ENCODE results near the gene RGS16. TPM values are rescaled to one million over a fixed set of nuclear protein-coding genes. Genes with fewer than 3 reads are reported as not detected.

Gene RGS16
- total and polyA plus RNA-seq, 9 of the 15 experiments (the other 6 are each of a cell fraction or from before 2014, with no cell fraction given): 0.07 to 0.55 (median 0.36) TPM

DNA sequence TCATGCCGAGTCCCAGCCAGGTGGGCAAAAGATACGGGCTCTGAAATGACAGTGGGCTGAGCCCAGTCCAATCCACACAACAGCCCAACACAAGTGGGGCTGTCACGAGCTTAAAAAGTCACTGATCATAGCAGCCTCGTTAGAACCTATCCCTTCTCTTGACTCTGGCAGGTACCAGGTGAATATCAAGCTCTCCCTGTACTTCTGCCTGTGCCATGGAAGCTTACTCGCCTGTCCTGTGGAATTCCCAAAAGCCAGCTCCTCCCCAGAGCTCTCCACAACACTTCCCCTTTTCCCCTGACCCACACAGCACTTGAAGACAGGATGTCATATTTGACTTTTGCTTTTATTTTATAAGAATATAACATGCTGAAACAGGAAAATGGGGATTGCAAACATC, 5.9 kb downstream of the RGS16 start:
- WGBS (ENCODE audit: insufficient coverage, low coverage, missing lambda C conversion rate): 6% methylated on average over 5 of the region's 5 CpGs
- POLR2A ChIA-PET: interaction anchor here (1.1 to 1.6 kb wide), 3 partner anchors 9 to 186 kb away, joined by 3 to 4 read pairs (median 4); partner anchors contain the start of gene RNASEL
- TF ChIP-seq HNRNPK (IDR thresholded peaks at IDR 0.05; ENCODE audit: low read depth, low read length, poor library complexity, severe bottlenecking): no peak
- peak; percentile 86 for TF ChIP-seq SPI1 (IDR thresholded peaks at IDR 0.05; ENCODE audit: borderline replicate concordance, low read depth, low read length)
- Histone ChIP-seq H3K79me2 (ENCODE audit: control insufficient read depth, insufficient read depth, low read length) (no peaks in the 10 kb centered on the region), H3K9ac (ENCODE audit: insufficient read depth in 1 of 2, low read depth in 2 of 2, low read length in 2 of 2) (no peak overlapping the region), H3K4me1 (replicated peaks in 1 of 2; ENCODE audit: control insufficient read depth in 2 of 2, insufficient read depth in 2 of 2, low read length in 2 of 2) (peaks cover 0 to 3% of the 10 kb centered on the region in 2 experiments; a peak in 2 of 5 replicates), H3K27me3 (ENCODE audit: control insufficient read depth in 2 of 2, insufficient read depth in 2 of 2, low read length in 2 of 2) (peaks cover 0 to 8% of the 10 kb centered on the region in 2 experiments; a peak in 2 of 5 replicates), H2AFZ (ENCODE audit: low read depth, low read length) (no peak overlapping the region), H3K9me3 (replicated peaks; ENCODE audit: control insufficient read depth, insufficient read depth, low read depth, low read length) (no peaks in the 10 kb centered on the region), H4K20me1 (replicated peaks; ENCODE audit: control insufficient read depth, insufficient read depth, low read length) (no peaks in the 10 kb centered on the region), H3K4me3 (no peak overlapping the region), H3K9me1 (ENCODE audit: control insufficient read depth, insufficient read depth, low read length) (no peaks in the 10 kb centered on the region), H3K27ac (ENCODE audit: extremely low read depth, low read depth, low read length) (no peak overlapping the region), H3K4me2 (ENCODE audit: insufficient read depth, low read length) (no peak overlapping the region), H3K36me3 (ENCODE audit: control insufficient read depth, insufficient read depth, low read length) (no peaks in the 10 kb centered on the region)
- intact Hi-C loops (cut with micrococcal nuclease): no loop called here
- BruUV-seq (replicated peaks): no TSS peak
- in situ Hi-C loops (cut with MboI): loop anchor here (5.0 to 10.0 kb wide), 2 partner anchors 189 to 513 kb away; partner anchors contain the start of gene NPL
- CTCF ChIA-PET (ENCODE audit: low intra/inter-chr PET ratio): interaction anchor here (1.1 to 4.5 kb wide), 2 partner anchors 185 to 188 kb away, joined by 3 to 53 read pairs; no protein-coding TSS in a partner anchor
- DNase-seq (ENCODE audit: extremely low read depth in 1 of 4, low spot score in 3 of 4) (no peak), ATAC-seq (no peak), FAIRE-seq (no peak)

GRCh38 chr1:182596934-182597333, 7.3 kb downstream of the RGS16 start:
- no peak for TF ChIP-seq ZNF232 (CRISPR knock-in tag; IDR thresholded peaks at IDR 0.05)
- TF ChIP-seq ZHX1 (conservative IDR thresholded peaks at IDR 0.05; ENCODE audit: low read length): no peak
- TF ChIP-seq PML (IDR thresholded peaks at IDR 0.05; ENCODE audit: low read length): no peak
- TF ChIP-seq ATF7 (IDR thresholded peaks at IDR 0.05): no peak
- no peak for TF ChIP-seq MCM5 (IDR thresholded peaks at IDR 0.05; ENCODE audit: low read depth)
- H3K4me1 ChIP-seq (replicated peaks in 1 of 2; ENCODE audit: control insufficient read depth in 2 of 2, insufficient read depth in 2 of 2, low read length in 2 of 2): 0 out of 5 replicates have a peak, but pooled peaks cover 0 to 3% of the 10 kb centered on the region in 2 experiments
- no peak overlapping the region for H3K9ac ChIP-seq (ENCODE audit: insufficient read depth in 1 of 2, low read depth in 2 of 2, low read length in 2 of 2)
- no peak for ATAC-seq
- H4K20me1 ChIP-seq (replicated peaks; ENCODE audit: control insufficient read depth, insufficient read depth, low read length): no peaks in the 10 kb centered on the region
- BruUV-seq (replicated peaks): no TSS peak
- H2AFZ ChIP-seq (ENCODE audit: low read depth, low read length): no peak overlapping the region
- H3K79me2 ChIP-seq (ENCODE audit: control insufficient read depth, insufficient read depth, low read length): no peaks in the 10 kb centered on the region
- no peaks in the 10 kb centered on the region for H3K9me1 ChIP-seq (ENCODE audit: control insufficient read depth, insufficient read depth, low read length)
- no peaks in the 10 kb centered on the region for H3K36me3 ChIP-seq (ENCODE audit: control insufficient read depth, insufficient read depth, low read length)
- intact Hi-C loops (cut with micrococcal nuclease): no loop called here
- in situ Hi-C loops (cut with MboI): loop anchor here (5.0 to 10.0 kb wide), 2 partner anchors 190 to 512 kb away; partner anchors contain the start of gene NPL
- ChIA-PET POLR2A (interaction anchor here (0.6 to 1.1 kb wide), 3 partner anchors 32 to 185 kb away, joined by 3 read pairs; no protein-coding TSS in a partner anchor), CTCF (ENCODE audit: low intra/inter-chr PET ratio) (interaction anchor here (0.8 to 2.5 kb wide), 2 partner anchors 188 to 190 kb away, joined by 3 to 13 read pairs; no protein-coding TSS in a partner anchor)
- WGBS (ENCODE audit: insufficient coverage, low coverage, missing lambda C conversion rate): under 1% methylated on average over 6 of the region's 6 CpGs
- H3K4me3 ChIP-seq: no peak overlapping the region
- DNase-seq (ENCODE audit: extremely low read depth in 1 of 4, low spot score in 3 of 4): no peak
- no peak overlapping the region for H3K4me2 ChIP-seq (ENCODE audit: insufficient read depth, low read length)
- H3K27me3 ChIP-seq (ENCODE audit: control insufficient read depth in 2 of 2, insufficient read depth in 2 of 2, low read length in 2 of 2): peaks cover 0 to 7% of the 10 kb centered on the region in 2 experiments; a peak in 1 of 5 replicates
- no peaks in the 10 kb centered on the region for H3K9me3 ChIP-seq (replicated peaks; ENCODE audit: control insufficient read depth, insufficient read depth, low read depth, low read length)
- FAIRE-seq: no peak
- H3K27ac ChIP-seq (ENCODE audit: extremely low read depth, low read depth, low read length): no peak overlapping the region

Measured in K562 (cell line).